Neural cell (in vitro differentiated cells): ENCODE measurements around the gene BTAF1.

ENCODE experiments used
- CTCF ChIP-seq: fragments of 450-650 bp; IDR thresholded peaks from 2 replicates; pipeline ENCODE4 v1.5.1; 2014; ENCODE audit warnings: antibody characterized with exemption, mild to moderate bottlenecking, moderate library complexity; ENCODE audit not compliant: poor library complexity, severe bottlenecking
- RAD21 ChIP-seq: fragments of 450-650 bp; conservative IDR thresholded peaks from 2 replicates; pipeline ENCODE4 v1.6.1; 2014; ENCODE audit warnings: antibody characterized with exemption, mild to moderate bottlenecking, moderate library complexity
- SMC3 ChIP-seq: fragments of 450-650 bp; conservative IDR thresholded peaks from 2 replicates; pipeline ENCODE4 v1.6.1; 2014; ENCODE audit warnings: antibody characterized with exemption, mild to moderate bottlenecking, moderate library complexity; ENCODE audit not compliant: poor library complexity

- no peak for TF ChIP-seq CTCF
- no peak for TF ChIP-seq SMC3
- TF ChIP-seq RAD21, result no peak
Measured at GRCh38 chr10:91932737-91933136, 9.2 kb downstream of the BTAF1 start.
